ENCODE results near the gene INPP4B.

The INPP4B gene

GRCh38 chr4:142846108-142846728 lies at the start of gene INPP4B:
TSS of gene INPP4B (minus strand) at chr4:142846301.
- peak; percentile 16 for DNase-seq (ENCODE audit: low read depth)

GRCh38 chr4:142893012-142893411 lies 46.9 kb upstream of the INPP4B start:
- DNase-seq (ENCODE audit: low read depth), result no peak

- no peak for DNase-seq (ENCODE audit: low read depth)
Observed at GRCh38 chr4:142886566-142886965, 40.5 kb upstream of the INPP4B start.

GRCh38 chr4:142883040-142883832 lies 37.1 kb upstream of the INPP4B start:
- no peak for DNase-seq (ENCODE audit: low read depth)

- no peak for DNase-seq (ENCODE audit: low read depth)
Observed at GRCh38 chr4:142882159-142882558, 36.1 kb upstream of the INPP4B start.

- no peak for DNase-seq (ENCODE audit: low read depth)
Observed at GRCh38 chr4:142881331-142881730, 35.2 kb upstream of the INPP4B start.

- no peak for DNase-seq (ENCODE audit: low read depth)
Observed at GRCh38 chr4:142875117-142875516, 29.0 kb upstream of the INPP4B start.

- DNase-seq (ENCODE audit: low read depth), result no peak
Observed at GRCh38 chr4:142874684-142875083, 28.6 kb upstream of the INPP4B start.

- no peak for DNase-seq (ENCODE audit: low read depth)
Observed at GRCh38 chr4:142866685-142867084, 20.6 kb upstream of the INPP4B start.

GRCh38 chr4:142861351-142861750 lies 15.2 kb upstream of the INPP4B start:
- DNase-seq (ENCODE audit: low read depth), result no peak

GRCh38 chr4:142858965-142859364 lies 12.9 kb upstream of the INPP4B start:
- DNase-seq (ENCODE audit: low read depth), result no peak

GRCh38 chr4:142858446-142858845 lies 12.3 kb upstream of the INPP4B start:
- no peak for DNase-seq (ENCODE audit: low read depth)

- DNase-seq (ENCODE audit: low read depth), result no peak
Observed at GRCh38 chr4:142856576-142856975, 10.5 kb upstream of the INPP4B start.

GRCh38 chr4:142850478-142850877 lies 4.4 kb upstream of the INPP4B start:
- DNase-seq (ENCODE audit: low read depth), result no peak

- DNase-seq (ENCODE audit: low read depth), result peak; percentile 10
Observed at GRCh38 chr4:142846729-142847596, 862 bp upstream of the INPP4B start.

- no peak for DNase-seq (ENCODE audit: low read depth)
Observed at GRCh38 chr4:142845293-142846107, 601 bp downstream of the INPP4B start.

- DNase-seq (ENCODE audit: low read depth), result no peak
Observed at GRCh38 chr4:142844782-142845181, 1.3 kb downstream of the INPP4B start.

GRCh38 chr4:142840516-142841123 lies 5.5 kb downstream of the INPP4B start:
- no peak for DNase-seq (ENCODE audit: low read depth)

- no peak for DNase-seq (ENCODE audit: low read depth)
Observed at GRCh38 chr4:142838778-142839177, 7.3 kb downstream of the INPP4B start.

- DNase-seq (ENCODE audit: low read depth), result no peak
Observed at GRCh38 chr4:142832022-142832421, 14.1 kb downstream of the INPP4B start.

GRCh38 chr4:142826503-142827241 lies 19.4 kb downstream of the INPP4B start:
- no peak for DNase-seq (ENCODE audit: low read depth)
